Aorta (tissue), 5 donors: ENCODE results near the gene ZNF716. TPM values are rescaled to one million over a fixed set of nuclear protein-coding genes. Genes with fewer than 3 reads are reported as not detected.

ENCODE experiments used
- ATAC-seq: fragments of 200-7000 bp; cut with Tn5 transposase; one replicate; pipeline ENCODE4 v1.9.1; 2022; ENCODE audit warnings: moderate library complexity; ENCODE audit not compliant: low FRiP score
- DNase-seq, 2 donors: peaks; one replicate each; pipeline ENCODE4 v3.0.0-alpha.2; 2020
- H3K27ac ChIP-seq, 2 donors: one replicate each; pipeline ENCODE4 v1.5.1; 2013; ENCODE audit warnings: low read length in 2 of 2, mild to moderate bottlenecking in 2 of 2, moderate library complexity in 2 of 2, control low read depth in 1 of 2, inconsistent platforms in 1 of 2, low read depth in 1 of 2
- H3K27me3 ChIP-seq, 2 donors: one replicate each; pipeline ENCODE4 v1.6.1; 2013; ENCODE audit warnings: control low read depth in 1 of 2, low read length in 1 of 2, mild to moderate bottlenecking in 1 of 2, moderate library complexity in 1 of 2; ENCODE audit not compliant: insufficient read depth in 2 of 2, control insufficient read depth in 1 of 2
- H3K36me3 ChIP-seq, 2 donors: one replicate each; pipeline ENCODE4 v1.6.1; 2013; ENCODE audit warnings: control low read depth in 1 of 2, low read length in 1 of 2, mild to moderate bottlenecking in 1 of 2; ENCODE audit not compliant: insufficient read depth in 2 of 2, control insufficient read depth in 1 of 2
- H3K4me1 ChIP-seq, 2 donors: one replicate each; pipeline ENCODE4 v1.6.1; 2013; ENCODE audit warnings: low read length in 2 of 2, control low read depth in 1 of 2, mild to moderate bottlenecking in 1 of 2, moderate library complexity in 1 of 2; ENCODE audit not compliant: insufficient read depth in 2 of 2, control insufficient read depth in 1 of 2
- H3K4me3 ChIP-seq, 2 donors: one replicate each; pipeline ENCODE4 v1.5.1; 2013; ENCODE audit warnings: low read length in 2 of 2, control low read depth in 1 of 2, mild to moderate bottlenecking in 1 of 2
- H3K9me3 ChIP-seq: one replicate; pipeline ENCODE4 v1.6.1; 2013; ENCODE audit warnings: mild to moderate bottlenecking, low read length; ENCODE audit not compliant: control insufficient read depth
- WGBS, 2 donors: extraction: QIAGEN DNeasy Blood & Tissue Kit; methylation state at CpG; one replicate each; pipeline ENCODE4 v1.1.7; 2013; 5-methylcytosine and 5-hydroxymethylcytosine counted together
- intact Hi-C, 2 donors: fragments of 100-400 bp; cut with DNase I; formaldehyde crosslinking; loops; one replicate each; pipeline versions ENCODE4 v1.14.2 to v1.15.0; 2022
- polyA plus RNA-seq, 2 donors: library from polyadenylated mRNA; stranded (reverse); fragments of 200-250 nt; gene quantifications; one replicate each; pipeline ENCODE4 v1.2.3, GENCODE V29; 2013
- total RNA-seq, 2 donors: library from RNA; stranded (reverse); fragmentation: NEBNext Ultra II Directional; extraction: Animal tissue kit (Norgen Biotek cat#: 25700); gene quantifications; one replicate each; pipeline ENCODE4 v1.2.1, GENCODE V29; 2021
- donor health status: healthy with polysubstance abuse.
- donor health status: Bipolar disorder and iron deficiency.
- donor health status: DM: no; HTN: no; CAD: no.
- donor health status: DM: no; HTN: no; CAD: no.
- donor health status: DM: yes; HTN: yes; CAD: no.

Gene ZNF716
- total and polyA plus RNA-seq, 4 donors: not detected

DNA sequence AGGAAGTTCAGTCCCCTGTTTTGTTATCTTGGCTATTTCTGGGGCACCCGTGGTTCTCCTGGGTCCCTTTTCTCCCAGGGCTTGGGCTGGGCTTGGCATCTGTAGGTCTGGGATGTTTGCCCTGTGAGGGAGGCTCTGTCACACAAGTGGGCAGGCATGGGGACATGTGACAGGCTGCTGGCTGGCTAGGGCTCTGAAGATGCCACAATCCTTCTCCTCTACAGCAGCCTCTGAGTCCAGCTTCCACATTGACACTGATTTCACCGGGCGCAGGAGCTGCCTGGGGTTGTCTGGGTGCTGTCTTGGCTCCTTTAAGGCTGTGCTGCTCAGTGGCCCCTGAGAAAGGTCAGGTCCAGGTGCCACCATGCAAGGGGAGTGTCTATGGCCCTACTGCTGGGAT, 37.4 kb upstream of the ZNF716 start:
- Histone ChIP-seq H3K36me3 (no peaks in the 10 kb centered on the region), H3K27me3 (no peaks in the 10 kb centered on the region), H3K27ac (no peak overlapping the region), H3K4me3 (no peak overlapping the region), H3K9me3 (peaks cover 1% of the 10 kb centered on the region), H3K4me1 (no peaks in the 10 kb centered on the region)
- no peak for ATAC-seq
- DNase-seq: no peak
- intact Hi-C loops: no loop called here
- 64% methylated on average over 3 of the region's 3 CpGs; no CpG with 5 or more reads in 1 of the 2 donors for WGBS, 2 donors

DNA sequence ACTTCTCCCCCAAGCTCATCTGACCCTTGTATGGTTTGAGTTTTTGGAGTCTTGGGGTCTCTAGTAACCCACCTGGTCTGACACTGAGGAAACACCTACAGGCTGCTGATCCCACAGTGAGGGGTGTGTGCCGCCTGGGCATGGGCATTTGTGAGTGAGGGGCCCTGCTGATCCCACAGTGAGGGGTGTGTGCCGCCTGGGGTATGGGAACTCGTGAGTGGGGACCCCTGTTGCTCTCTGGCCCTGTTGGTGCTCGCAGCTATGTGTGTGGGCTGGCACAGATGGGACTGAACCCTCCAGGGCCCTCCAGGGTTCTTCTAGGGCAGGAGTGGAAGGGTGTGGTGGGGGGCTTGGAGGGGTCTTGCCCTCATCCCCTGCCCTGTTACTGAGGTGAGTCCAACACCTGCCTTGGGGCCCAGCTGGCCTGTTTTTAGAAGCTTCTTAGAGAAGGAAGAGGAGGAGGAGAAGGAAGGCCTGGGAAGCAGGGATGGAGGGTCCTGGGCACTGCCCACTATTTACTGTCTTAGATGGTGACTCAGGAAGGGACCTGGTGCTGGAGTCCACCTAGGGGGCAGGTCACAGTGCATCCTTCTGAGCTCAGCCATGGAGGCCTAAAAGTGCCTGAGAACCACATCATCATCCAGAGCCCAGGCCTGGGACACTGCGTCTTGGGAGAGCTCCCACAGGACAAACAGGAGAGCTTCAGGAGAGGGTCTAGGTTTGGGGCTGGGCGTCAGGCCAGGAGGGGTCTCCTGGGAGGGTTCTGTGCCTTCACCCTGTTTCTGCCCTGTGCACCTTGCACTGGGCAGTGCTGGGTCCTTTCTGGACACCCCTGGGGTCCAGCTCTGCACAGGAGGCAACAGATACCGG, 36.2 kb upstream of the ZNF716 start:
- Histone ChIP-seq H3K27ac (no peak overlapping the region), H3K4me1 (no peaks in the 10 kb centered on the region), H3K9me3 (peaks cover 1% of the 10 kb centered on the region), H3K36me3 (no peaks in the 10 kb centered on the region), H3K4me3 (no peak overlapping the region), H3K27me3 (no peaks in the 10 kb centered on the region)
- ATAC-seq (no peak), DNase-seq (no peak)
- 64% methylated on average over 7 of the region's 7 CpGs; no CpG with 5 or more reads in 1 of the 2 donors for WGBS, 2 donors
- intact Hi-C loops: no loop called here

DNA sequence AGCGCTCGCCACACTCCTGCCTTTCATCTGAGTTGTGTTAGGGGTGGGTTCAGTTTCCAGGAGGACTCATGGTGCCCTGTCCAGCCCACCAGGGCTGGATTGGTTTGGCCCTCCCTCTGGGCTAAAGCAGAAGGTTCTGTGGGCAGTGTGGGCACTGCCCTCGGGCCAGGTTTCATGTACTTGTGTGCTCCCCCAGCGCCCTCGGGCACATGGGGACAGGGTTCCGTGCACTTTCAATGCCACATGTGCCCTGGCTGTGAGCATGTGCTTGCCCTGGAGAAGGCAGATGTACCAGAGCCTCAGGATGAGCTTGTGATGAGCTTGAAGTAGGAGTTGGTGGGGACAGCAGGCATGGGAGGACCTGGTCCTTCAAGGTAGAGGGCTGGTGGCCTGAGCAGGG, 35.6 kb upstream of the ZNF716 start:
- 77% methylated on average over 6 of the region's 6 CpGs; no CpG with 5 or more reads in 1 of the 2 donors for WGBS, 2 donors
- Histone ChIP-seq H3K27me3 (no peaks in the 10 kb centered on the region), H3K36me3 (no peaks in the 10 kb centered on the region), H3K4me1 (no peaks in the 10 kb centered on the region), H3K9me3 (no peaks in the 10 kb centered on the region), H3K27ac (no peak overlapping the region), H3K4me3 (no peak overlapping the region)
- intact Hi-C loops: no loop called here
- DNase-seq: no peak
- ATAC-seq: no peak

DNA sequence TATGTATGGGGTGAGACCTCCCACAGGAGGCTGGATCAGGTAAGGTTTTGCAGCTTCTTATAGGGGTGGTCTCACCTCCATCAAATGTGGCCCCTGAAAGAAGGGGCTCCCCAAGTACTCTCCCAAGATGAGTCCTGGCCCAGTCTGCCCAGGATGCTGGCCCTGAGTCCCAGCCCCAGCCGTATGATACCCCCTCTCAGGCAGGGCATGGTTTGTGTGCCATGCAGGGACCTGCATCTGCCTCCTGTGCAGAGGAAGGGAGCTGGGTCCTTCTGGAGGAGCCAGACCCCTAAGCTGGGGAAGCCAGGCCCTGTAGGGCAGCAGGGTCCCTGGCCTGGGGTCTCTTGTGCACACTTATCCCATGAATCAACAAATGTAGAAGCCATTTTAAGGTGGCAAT, 35.1 kb upstream of the ZNF716 start:
- H3K9me3 ChIP-seq: no peaks in the 10 kb centered on the region
- no peaks in the 10 kb centered on the region for H3K27me3 ChIP-seq
- no peak overlapping the region for H3K4me3 ChIP-seq
- no peak for ATAC-seq
- no peaks in the 10 kb centered on the region for H3K4me1 ChIP-seq
- no peaks in the 10 kb centered on the region for H3K36me3 ChIP-seq
- DNase-seq: no peak
- intact Hi-C loops: no loop called here
- WGBS, 2 donors: 63% methylated on average over 1 of the region's 1 CpG; no CpG with 5 or more reads in 1 of the 2 donors
- H3K27ac ChIP-seq: no peak overlapping the region

DNA sequence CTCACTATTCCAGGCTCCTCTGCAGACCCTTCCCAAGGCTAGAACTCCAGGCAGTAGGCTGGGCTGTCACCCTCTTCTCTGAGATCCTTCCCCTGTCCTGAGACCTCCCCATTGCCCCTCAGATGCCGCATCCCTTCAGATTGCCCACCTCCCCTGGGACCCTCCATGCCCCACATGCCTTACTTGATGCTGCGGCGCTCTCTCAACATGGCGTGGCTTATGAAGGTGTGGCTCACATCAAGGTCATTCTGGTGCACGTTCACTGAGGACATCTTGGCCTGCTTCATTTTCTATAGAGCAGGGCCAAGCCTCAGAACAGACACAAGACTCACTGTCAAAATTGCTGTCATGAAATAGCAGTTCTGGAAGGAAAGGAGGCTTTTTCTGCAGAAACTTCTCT, 34.7 kb upstream of the ZNF716 start:
- DNase-seq: no peak
- no peak for ATAC-seq
- no peak overlapping the region for H3K4me3 ChIP-seq
- no peaks in the 10 kb centered on the region for H3K4me1 ChIP-seq
- WGBS, 2 donors: 75% methylated on average over 5 of the region's 5 CpGs; no CpG with 5 or more reads in 1 of the 2 donors
- H3K27me3 ChIP-seq: no peaks in the 10 kb centered on the region
- no peaks in the 10 kb centered on the region for H3K36me3 ChIP-seq
- intact Hi-C loops: no loop called here
- H3K9me3 ChIP-seq: no peaks in the 10 kb centered on the region
- no peak overlapping the region for H3K27ac ChIP-seq

DNA sequence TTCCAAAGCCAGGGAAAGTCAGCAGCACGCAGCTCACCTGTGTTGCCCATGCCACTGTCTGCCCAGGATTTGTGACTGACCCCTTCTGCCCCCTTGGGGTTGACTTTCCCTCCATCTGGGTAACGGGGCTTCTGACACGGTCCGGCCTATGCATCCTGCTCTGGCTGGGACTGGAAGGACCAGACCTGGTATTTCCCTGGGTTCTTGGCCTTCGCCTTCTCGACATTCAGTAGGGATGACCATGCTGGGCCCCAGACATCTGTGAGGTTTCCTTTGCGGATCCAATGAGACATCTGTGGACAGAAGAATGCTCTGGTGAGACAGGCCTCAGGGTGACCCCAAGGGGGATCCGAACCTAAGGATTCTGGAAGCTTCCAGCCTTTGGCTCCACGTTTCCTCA, 34.2 kb upstream of the ZNF716 start:
- no peaks in the 10 kb centered on the region for H3K27me3 ChIP-seq
- no peak overlapping the region for H3K27ac ChIP-seq
- peak in 1 of 2 donors; percentile 41 for DNase-seq
- no peaks in the 10 kb centered on the region for H3K4me1 ChIP-seq
- WGBS, 2 donors: 63% methylated on average over 9 of the region's 9 CpGs; no CpG with 5 or more reads in 1 of the 2 donors
- ATAC-seq: no peak
- H3K9me3 ChIP-seq: no peaks in the 10 kb centered on the region
- H3K36me3 ChIP-seq: no peaks in the 10 kb centered on the region
- intact Hi-C loops: no loop called here
- H3K4me3 ChIP-seq: no peak overlapping the region

DNA sequence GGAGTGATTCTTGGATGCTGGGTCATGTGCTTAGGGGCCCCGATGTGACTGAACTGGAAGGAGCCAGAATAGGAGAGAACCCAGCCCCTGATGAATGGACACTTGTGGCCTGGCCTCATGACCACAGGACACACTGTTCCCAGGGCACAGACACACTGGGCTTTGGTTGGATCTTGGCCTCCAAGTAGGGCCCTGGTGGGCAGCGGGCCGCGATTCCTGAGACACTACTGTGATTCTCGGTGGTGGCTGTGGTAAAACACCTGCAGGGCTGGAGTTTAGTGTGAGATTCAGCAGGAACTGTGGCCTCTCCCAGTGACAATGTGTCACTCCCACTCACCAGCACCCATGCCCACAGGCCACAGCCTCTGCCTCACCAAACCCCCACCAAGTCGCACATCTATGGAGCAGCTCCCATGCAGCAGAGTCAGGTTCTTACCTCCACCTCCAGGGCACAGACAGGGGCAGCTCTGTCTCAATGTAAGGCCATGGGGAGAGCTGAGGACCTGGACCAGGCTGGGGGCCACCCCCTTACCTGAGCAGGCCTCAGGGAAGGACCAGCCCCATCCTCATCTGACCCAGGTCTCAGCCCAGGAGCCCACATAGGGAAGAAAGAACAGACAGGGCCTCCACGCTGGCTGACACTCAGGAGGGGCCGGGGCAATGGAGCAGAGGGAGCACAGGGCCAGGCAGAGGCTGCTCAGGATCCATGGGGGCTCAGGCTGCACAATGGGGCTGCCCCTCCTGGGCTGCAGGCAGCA, 33.2 kb upstream of the ZNF716 start:
- Histone ChIP-seq H3K36me3 (no peaks in the 10 kb centered on the region), H3K4me3 (no peak overlapping the region), H3K9me3 (no peaks in the 10 kb centered on the region), H3K27me3 (no peaks in the 10 kb centered on the region), H3K27ac (no peak overlapping the region), H3K4me1 (no peaks in the 10 kb centered on the region)
- intact Hi-C loops: no loop called here
- peak; percentile 24 for ATAC-seq
- no peak for DNase-seq
- WGBS, 2 donors: 75% methylated on average over 8 of the region's 8 CpGs; no CpG with 5 or more reads in 1 of the 2 donors

DNA sequence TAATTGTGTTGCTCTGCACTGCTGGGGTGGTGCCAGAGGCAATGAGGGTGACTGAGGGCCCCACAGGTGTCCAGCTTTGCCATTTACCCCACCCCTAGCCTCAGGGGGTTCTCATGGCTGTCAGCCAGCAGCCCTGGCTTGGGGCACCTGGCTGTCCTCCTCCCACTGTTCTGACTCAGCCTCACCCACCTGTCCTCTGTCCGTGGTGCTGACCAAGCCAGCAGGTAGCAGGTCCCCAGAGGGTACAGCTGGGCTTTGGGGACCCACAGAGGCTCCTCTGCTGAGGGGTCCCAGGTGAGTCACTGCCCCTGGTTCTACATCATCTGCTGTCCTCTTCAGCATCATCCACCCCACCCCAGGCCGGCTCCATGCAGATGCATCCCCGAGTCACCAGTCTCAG, 32.2 kb upstream of the ZNF716 start:
- no peak for ATAC-seq
- no peaks in the 10 kb centered on the region for H3K27me3 ChIP-seq
- H3K4me1 ChIP-seq: no peaks in the 10 kb centered on the region
- no peak overlapping the region for H3K4me3 ChIP-seq
- intact Hi-C loops: no loop called here
- WGBS, 2 donors: 47% methylated on average over 3 of the region's 3 CpGs; no CpG with 5 or more reads in 1 of the 2 donors
- H3K36me3 ChIP-seq: no peaks in the 10 kb centered on the region
- H3K27ac ChIP-seq: no peak overlapping the region
- no peaks in the 10 kb centered on the region for H3K9me3 ChIP-seq
- peak in 1 of 2 donors; percentile 68 for DNase-seq
